Mesenchymal stem cell (in vitro differentiated cells and primary cell): ENCODE results near the gene CLIC4.

Source experiments
- DNase-seq: peaks from one replicate; pipeline ENCODE4 v3.0.0-alpha.2; 2013
- H2AFZ ChIP-seq: one replicate; pipeline ENCODE4 v1.6.1; 2013; ENCODE audit warnings: low read depth, mild to moderate bottlenecking, control low read depth, inconsistent platforms, low read length, moderate library complexity
- H2AK5ac ChIP-seq: 2 replicates; pipeline ENCODE4 v1.6.1; 2013; ENCODE audit warnings: low read length, moderate library complexity, mild to moderate bottlenecking, inconsistent platforms; ENCODE audit not compliant: severe bottlenecking
- H2BK120ac ChIP-seq: one replicate; pipeline ENCODE4 v1.6.1; 2013; ENCODE audit warnings: low read depth, mild to moderate bottlenecking, inconsistent platforms, low read length, moderate library complexity
- H2BK12ac ChIP-seq, 2 experiments: one replicate each; pipeline ENCODE4 v1.6.1; 2013; ENCODE audit warnings: inconsistent platforms in 2 of 2, low read length in 2 of 2, mild to moderate bottlenecking in 2 of 2, moderate library complexity in 2 of 2, control low read depth in 1 of 2
- H2BK15ac ChIP-seq: one replicate; pipeline ENCODE4 v1.6.1; 2013; ENCODE audit warnings: mild to moderate bottlenecking, low read depth, inconsistent platforms; ENCODE audit not compliant: poor library complexity, severe bottlenecking
- H2BK5ac ChIP-seq: 2 replicates; pipeline ENCODE4 v1.6.1; 2013; ENCODE audit warnings: low read depth, mild to moderate bottlenecking, low read length, control low read depth, inconsistent platforms; ENCODE audit not compliant: poor library complexity, severe bottlenecking
- H3K14ac ChIP-seq, 2 experiments: one replicate each; pipeline ENCODE4 v1.6.1; 2013; ENCODE audit warnings: inconsistent platforms in 2 of 2, low read length in 2 of 2, control low read depth in 1 of 2, mild to moderate bottlenecking in 1 of 2, moderate library complexity in 1 of 2
- H3K18ac ChIP-seq, 2 experiments: one replicate each; pipeline ENCODE4 v1.6.1; 2013; ENCODE audit warnings: inconsistent platforms in 2 of 2, low read length in 2 of 2, control low read depth in 1 of 2, low read depth in 1 of 2, mild to moderate bottlenecking in 1 of 2
- H3K23ac ChIP-seq, 2 experiments: one replicate each; pipeline ENCODE4 v1.6.1; 2013; ENCODE audit warnings: inconsistent platforms in 2 of 2, low read length in 2 of 2, mild to moderate bottlenecking in 2 of 2, moderate library complexity in 2 of 2, control low read depth in 1 of 2
- H3K27ac ChIP-seq: 2 replicates; pipeline ENCODE4 v1.5.1; 2013; ENCODE audit warnings: mild to moderate bottlenecking, moderate library complexity, low read length, control low read depth, inconsistent platforms; ENCODE audit not compliant: poor library complexity, severe bottlenecking
- H3K27me3 ChIP-seq, 2 experiments: 2 replicates each; pipeline versions ENCODE4 v1.6.1 to v1.7.0; 2013; ENCODE audit warnings: low read length in 2 of 2, mild to moderate bottlenecking in 2 of 2, moderate library complexity in 2 of 2, control low read depth in 1 of 2, inconsistent platforms in 1 of 2; ENCODE audit not compliant: control insufficient read depth in 1 of 2, insufficient read depth in 1 of 2
- H3K36me3 ChIP-seq, 2 experiments: 2 replicates each; pipeline versions ENCODE4 v1.6.1 to v1.7.0; 2013; ENCODE audit warnings: low read length in 2 of 2, control low read depth in 1 of 2, inconsistent platforms in 1 of 2, low read depth in 1 of 2, mild to moderate bottlenecking in 1 of 2; ENCODE audit not compliant: insufficient read depth in 2 of 2, control insufficient read depth in 1 of 2
- H3K4ac ChIP-seq, 2 experiments: one replicate each; pipeline ENCODE4 v1.6.1; 2013; ENCODE audit warnings: inconsistent platforms in 2 of 2, low read length in 2 of 2, mild to moderate bottlenecking in 2 of 2, moderate library complexity in 2 of 2, control low read depth in 1 of 2, low read depth in 1 of 2
- H3K4me1 ChIP-seq: 2 replicates; pipeline ENCODE4 v1.6.1; 2013; ENCODE audit warnings: low read depth, low read length, control low read depth; ENCODE audit not compliant: control insufficient read depth, insufficient read depth
- H3K4me2 ChIP-seq: 2 replicates; pipeline ENCODE4 v1.6.1; 2013; ENCODE audit warnings: low read length, mild to moderate bottlenecking, inconsistent platforms; ENCODE audit not compliant: poor library complexity, severe bottlenecking
- H3K4me3 ChIP-seq, 2 experiments: 2 replicates each; pipeline versions ENCODE4 v1.5.1 to v1.7.0; 2013; ENCODE audit warnings: low read length in 2 of 2, mild to moderate bottlenecking in 2 of 2, control low read depth in 1 of 2, low read depth in 1 of 2; ENCODE audit not compliant: insufficient read depth in 1 of 2
- H3K79me1 ChIP-seq: replicated peaks from 2 replicates; pipeline ENCODE4 v1.6.1; 2013; ENCODE audit warnings: mild to moderate bottlenecking, control low read depth, low read length, inconsistent platforms; ENCODE audit not compliant: poor library complexity, severe bottlenecking
- H3K9ac ChIP-seq: 2 replicates; pipeline ENCODE4 v1.7.0; 2013; ENCODE audit warnings: mild to moderate bottlenecking, low read length, moderate library complexity
- H3K9me3 ChIP-seq: 2 replicates; pipeline ENCODE4 v1.7.0; 2013; ENCODE audit warnings: mild to moderate bottlenecking, low read length; ENCODE audit not compliant: control insufficient read depth
- H4K8ac ChIP-seq: one replicate; pipeline ENCODE4 v1.6.1; 2013; ENCODE audit warnings: inconsistent platforms, mild to moderate bottlenecking, low read length, moderate library complexity
- H4K91ac ChIP-seq: one replicate; pipeline ENCODE4 v1.6.1; 2013; ENCODE audit warnings: mild to moderate bottlenecking, low read length, inconsistent platforms
- WGBS: methylation state at CpG from one replicate; pipeline ENCODE4 v1.1.7; 2013; ENCODE audit warnings: mixed read lengths; 5-methylcytosine and 5-hydroxymethylcytosine counted together

Gene CLIC4

DNA sequence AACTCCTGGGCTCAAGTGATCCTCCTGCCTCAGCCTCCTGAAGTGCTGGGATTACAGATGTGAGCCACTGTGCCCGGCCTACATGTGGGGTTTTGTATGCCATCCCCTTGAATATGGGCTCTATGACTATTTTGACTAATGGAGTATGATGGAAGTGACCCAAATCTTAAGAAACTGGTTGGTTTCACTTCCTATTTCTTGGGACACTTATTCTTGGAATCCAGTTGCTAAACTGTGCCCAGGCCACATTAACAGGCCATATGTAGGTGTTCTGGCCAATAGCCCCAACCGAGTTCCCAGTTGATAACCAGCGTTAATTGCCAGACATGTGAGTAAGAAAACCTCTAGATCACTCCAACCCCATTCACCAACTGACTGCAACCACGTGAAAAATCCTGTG lies 36.3 kb upstream of the CLIC4 start:
- Histone ChIP-seq H4K8ac (no peak overlapping the region), H2BK12ac (no peak overlapping the region), H3K27me3 (no peaks in the 10 kb centered on the region), H3K9me3 (no peaks in the 10 kb centered on the region), H2BK15ac (no peak overlapping the region), H3K9ac (no peak overlapping the region), H3K4ac (no peak overlapping the region), H3K79me1 (no peaks in the 10 kb centered on the region), H3K4me1 (peaks cover 15% of the 10 kb centered on the region), H3K36me3 (no peaks in the 10 kb centered on the region), H3K27ac (no peak overlapping the region), H3K14ac (no peak overlapping the region), H2AK5ac (no peak overlapping the region), H3K18ac (no peak overlapping the region), H3K4me2 (no peak overlapping the region), H2AFZ (no peak overlapping the region), H2BK120ac (no peak overlapping the region), H3K23ac (no peak overlapping the region), H2BK5ac (no peak overlapping the region), H3K4me3 (no peak overlapping the region), H4K91ac (no peak overlapping the region)
- DNase-seq = no peak
- 93% methylated on average over 3 of the region's 4 CpGs for WGBS

DNA sequence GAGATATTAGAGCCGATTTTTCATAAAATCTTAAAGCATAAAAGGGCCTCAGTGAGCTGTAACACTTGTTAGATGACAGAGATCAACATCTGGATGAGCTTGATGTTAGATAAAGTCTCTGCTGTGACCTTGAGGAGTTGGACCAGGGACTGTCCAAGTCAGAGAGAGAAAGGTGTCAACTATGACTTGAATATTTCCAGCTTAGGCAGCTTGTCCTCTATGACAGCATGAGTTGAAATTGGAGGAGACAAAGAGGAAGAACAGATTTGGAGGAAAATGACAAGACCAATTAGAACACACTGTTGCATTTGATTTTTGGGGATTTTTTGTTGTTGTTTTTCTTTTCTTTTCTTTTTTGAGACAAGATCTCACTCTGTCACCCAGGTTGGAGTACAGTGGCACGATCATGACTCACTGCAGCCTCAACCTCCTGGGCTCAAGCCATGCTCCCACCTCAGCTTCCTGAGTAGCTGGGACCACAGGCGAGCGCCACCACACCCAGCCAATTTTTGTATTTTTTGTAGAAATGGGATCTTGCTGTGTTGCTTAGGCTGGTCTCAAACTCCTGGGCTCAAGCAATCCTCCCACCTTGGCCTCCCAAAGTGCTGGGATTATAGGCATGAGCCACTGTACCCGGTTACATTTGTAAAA lies 35.3 kb upstream of the CLIC4 start:
- no peak overlapping the region for H3K18ac ChIP-seq
- no peak overlapping the region for H3K9ac ChIP-seq
- no peak overlapping the region for H2AFZ ChIP-seq
- no peaks in the 10 kb centered on the region for H3K27me3 ChIP-seq
- no peaks in the 10 kb centered on the region for H3K9me3 ChIP-seq
- H3K4me2 ChIP-seq = no peak overlapping the region
- H3K36me3 ChIP-seq = no peaks in the 10 kb centered on the region
- 88% methylated on average over 3 of the region's 5 CpGs for WGBS
- no peak overlapping the region for H3K14ac ChIP-seq
- no peaks in the 10 kb centered on the region for H3K79me1 ChIP-seq
- H2BK12ac ChIP-seq = no peak overlapping the region
- H4K8ac ChIP-seq = no peak overlapping the region
- H3K4ac ChIP-seq = no peak overlapping the region
- no peak overlapping the region for H4K91ac ChIP-seq
- H3K4me1 ChIP-seq = peaks cover 15% of the 10 kb centered on the region
- no peak overlapping the region for H2BK5ac ChIP-seq
- no peak overlapping the region for H3K4me3 ChIP-seq
- H3K27ac ChIP-seq = no peak overlapping the region
- no peak overlapping the region for H2BK120ac ChIP-seq
- no peak for DNase-seq
- H3K23ac ChIP-seq = no peak overlapping the region
- peak overlapping the region; percentile 53 for H2AK5ac ChIP-seq
- no peak overlapping the region for H2BK15ac ChIP-seq

DNA sequence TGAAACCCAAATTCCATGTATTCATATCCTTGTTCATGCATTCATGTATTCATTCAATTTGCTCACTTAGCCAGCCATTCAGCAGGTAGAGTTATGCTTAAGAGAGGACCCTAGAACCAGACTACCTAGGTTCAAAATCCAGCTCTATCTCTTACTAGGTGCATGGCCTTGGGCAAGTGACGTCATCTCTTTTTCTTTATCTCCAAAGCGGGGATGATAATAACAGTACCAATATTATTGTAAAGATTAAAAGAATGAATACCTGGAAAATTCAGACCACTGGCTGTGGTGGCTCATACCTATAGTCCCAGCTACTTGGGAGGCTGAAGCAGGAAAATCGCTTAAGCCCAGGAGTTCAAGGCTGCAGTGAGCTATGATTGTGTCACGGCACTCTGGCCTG lies 33.9 kb upstream of the CLIC4 start:
- no peak overlapping the region for H2BK15ac ChIP-seq
- no peak for DNase-seq
- no peaks in the 10 kb centered on the region for H3K9me3 ChIP-seq
- no peak overlapping the region for H3K23ac ChIP-seq
- no peak overlapping the region for H4K91ac ChIP-seq
- no peak overlapping the region for H2BK5ac ChIP-seq
- no peak overlapping the region for H3K9ac ChIP-seq
- no peak overlapping the region for H2AFZ ChIP-seq
- no peak overlapping the region for H4K8ac ChIP-seq
- no peak overlapping the region for H3K4me2 ChIP-seq
- no peak overlapping the region for H2BK120ac ChIP-seq
- no peaks in the 10 kb centered on the region for H3K36me3 ChIP-seq
- H3K18ac ChIP-seq = no peak overlapping the region
- H2BK12ac ChIP-seq = no peak overlapping the region
- no peak overlapping the region for H3K14ac ChIP-seq
- no peaks in the 10 kb centered on the region for H3K27me3 ChIP-seq
- no peak overlapping the region for H3K4me3 ChIP-seq
- H2AK5ac ChIP-seq = peak overlapping the region; percentile 51
- WGBS = over 99% methylated on average over 2 of the region's 4 CpGs
- no peaks in the 10 kb centered on the region for H3K79me1 ChIP-seq
- H3K4me1 ChIP-seq = peaks cover 13% of the 10 kb centered on the region
- H3K27ac ChIP-seq = no peak overlapping the region
- no peak overlapping the region for H3K4ac ChIP-seq

DNA sequence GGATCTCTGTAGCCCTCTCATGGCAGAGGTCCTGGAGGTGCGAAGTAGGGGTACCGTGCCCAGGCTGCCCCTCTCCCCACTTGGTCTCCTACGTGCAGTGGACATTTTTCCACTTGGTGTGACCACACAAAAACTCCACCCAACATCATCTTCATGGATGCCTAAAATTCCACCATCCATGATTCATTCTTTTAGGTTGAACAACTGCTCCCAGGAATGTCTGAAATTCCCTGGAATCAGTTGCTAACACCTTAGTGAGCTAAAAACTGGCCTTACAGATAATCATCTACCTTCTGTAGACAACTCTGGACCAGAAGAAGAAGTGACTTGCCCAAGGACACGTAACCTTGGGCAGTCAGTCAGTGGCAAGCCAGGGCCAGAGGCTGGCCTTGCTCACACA lies 32.1 kb upstream of the CLIC4 start:
- peak overlapping the region; percentile 71 for H4K91ac ChIP-seq
- H4K8ac ChIP-seq = peak overlapping the region; percentile 57
- peak overlapping the region; percentile 41 for H2BK15ac ChIP-seq
- H3K4me1 ChIP-seq = peaks cover 15% of the 10 kb centered on the region
- no peak overlapping the region for H3K14ac ChIP-seq
- no peak overlapping the region for H3K9ac ChIP-seq
- H3K4me3 ChIP-seq = no peak overlapping the region
- no peaks in the 10 kb centered on the region for H3K36me3 ChIP-seq
- H2BK5ac ChIP-seq = no peak overlapping the region
- H3K27ac ChIP-seq = peak overlapping the region; percentile 47
- 66% methylated on average over 4 of the region's 4 CpGs for WGBS
- H2AK5ac ChIP-seq = no peak overlapping the region
- H3K23ac ChIP-seq = no peak overlapping the region
- DNase-seq = no peak
- peak overlapping the region in 1 of 2 experiments; percentile 75 for H3K4ac ChIP-seq
- no peaks in the 10 kb centered on the region for H3K9me3 ChIP-seq
- H3K79me1 ChIP-seq = no peaks in the 10 kb centered on the region
- H2BK120ac ChIP-seq = peak overlapping the region; percentile 27
- H3K27me3 ChIP-seq = no peaks in the 10 kb centered on the region
- H3K18ac ChIP-seq = peak overlapping the region in 1 of 2 experiments; percentile 64
- no peak overlapping the region for H3K4me2 ChIP-seq
- no peak overlapping the region for H2AFZ ChIP-seq
- H2BK12ac ChIP-seq = no peak overlapping the region
